Neural crest cell (in vitro differentiated cells): ENCODE data around the gene PRM2. TPM values are rescaled to one million over a fixed set of nuclear protein-coding genes. Genes with fewer than 3 reads are reported as not detected.

Experiments used
- DNase-seq: peaks from one replicate; pipeline ENCODE4 v3.0.0; 2021; ENCODE audit warnings: low read depth, mixed read lengths, low spot score
- H3K27ac Mint-ChIP-seq: one replicate; pipeline ENCODE4 v1.8.0; 2021; ENCODE audit warnings: mild to moderate bottlenecking, mixed read lengths; ENCODE audit not compliant: unreplicated experiment
- H3K27me3 Mint-ChIP-seq: 2 replicates; pipeline ENCODE4 v1.8.0; 2021; ENCODE audit warnings: low read depth, mild to moderate bottlenecking, mixed read lengths
- H3K36me3 Mint-ChIP-seq: 2 replicates; pipeline ENCODE4 v1.8.0; 2021; ENCODE audit warnings: low read depth, mild to moderate bottlenecking, mixed read lengths
- H3K4me1 Mint-ChIP-seq: 2 replicates; pipeline ENCODE4 v1.8.0; 2021; ENCODE audit warnings: mixed read lengths
- H3K4me3 Mint-ChIP-seq: one replicate; pipeline ENCODE4 v1.8.0; 2021; ENCODE audit warnings: mild to moderate bottlenecking, mixed read lengths
- H3K9me3 Mint-ChIP-seq: 2 replicates; pipeline ENCODE4 v1.8.0; 2021; ENCODE audit warnings: mixed read lengths
- CTCF ChIP-seq: fragments of 200-600 bp; sonication (generic); conservative IDR thresholded peaks from 2 replicates; pipeline ENCODE4 v1.5.0; 2021; ENCODE audit warnings: antibody characterized with exemption, mild to moderate bottlenecking
- total RNA-seq: library from RNA; stranded (reverse); gene quantifications from 2 replicates; pipeline ENCODE4 v1.2.1, GENCODE V29; 2021

Gene PRM2
- total RNA-seq, 1 donor from 2014 or later, result not detected

DNA sequence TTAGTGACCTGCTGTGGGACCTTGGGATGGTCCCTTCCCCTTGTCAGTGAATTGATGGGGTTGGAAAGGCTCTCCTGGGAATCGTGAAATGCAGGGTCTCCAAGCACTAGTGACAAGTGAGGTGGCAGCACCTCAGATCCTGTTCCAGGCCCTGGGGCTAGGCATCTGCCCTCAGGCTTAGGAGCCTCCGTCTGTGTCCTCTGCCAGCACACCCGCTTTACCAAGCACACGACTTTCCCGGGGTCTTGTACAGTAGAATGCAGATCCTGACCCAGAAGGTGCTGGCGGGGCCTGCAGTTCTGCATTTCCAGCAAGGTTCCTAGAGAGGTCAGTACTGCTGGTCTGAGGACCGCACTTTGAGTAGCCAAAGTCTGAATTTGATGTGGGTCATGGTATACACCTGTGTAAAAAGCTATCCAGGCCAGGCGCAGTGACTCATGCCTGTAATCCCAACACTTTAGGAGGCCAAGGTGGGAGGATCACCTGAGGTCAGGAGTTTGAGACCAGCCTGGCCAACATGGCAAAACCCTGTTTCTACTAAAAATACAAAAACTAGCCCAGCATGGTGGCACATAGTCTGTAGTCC, 38.1 kb upstream of the PRM2 start:
- no peaks in the 10 kb centered on the region for H3K9me3 Mint-ChIP-seq
- H3K27me3 Mint-ChIP-seq, result peaks cover 12% of the 10 kb centered on the region
- H3K4me3 Mint-ChIP-seq, result no peak overlapping the region
- peaks cover 28% of the 10 kb centered on the region for H3K4me1 Mint-ChIP-seq
- no peaks in the 10 kb centered on the region for H3K36me3 Mint-ChIP-seq
- no peak for TF ChIP-seq CTCF
- H3K27ac Mint-ChIP-seq, result no peak overlapping the region
- no peak for DNase-seq

- H3K4me3 Mint-ChIP-seq, result no peak overlapping the region
- H3K9me3 Mint-ChIP-seq, result no peaks in the 10 kb centered on the region
- H3K36me3 Mint-ChIP-seq, result no peaks in the 10 kb centered on the region
- H3K4me1 Mint-ChIP-seq, result peaks cover 28% of the 10 kb centered on the region
- no peak overlapping the region for H3K27ac Mint-ChIP-seq
- peaks cover 12% of the 10 kb centered on the region for H3K27me3 Mint-ChIP-seq
- DNase-seq, result no peak
- no peak for TF ChIP-seq CTCF
Observed at GRCh38 chr16:11313493-11314308, 37.4 kb upstream of the PRM2 start.

GRCh38 chr16:11312718-11313492, 36.6 kb upstream of the PRM2 start:
- no peak overlapping the region for H3K4me3 Mint-ChIP-seq
- peaks cover 12% of the 10 kb centered on the region for H3K27me3 Mint-ChIP-seq
- H3K27ac Mint-ChIP-seq, result no peak overlapping the region
- H3K36me3 Mint-ChIP-seq, result no peaks in the 10 kb centered on the region
- H3K9me3 Mint-ChIP-seq, result no peaks in the 10 kb centered on the region
- TF ChIP-seq CTCF, result no peak
- H3K4me1 Mint-ChIP-seq, result peaks cover 28% of the 10 kb centered on the region
- DNase-seq, result no peak

GRCh38 chr16:11310997-11311561, 34.8 kb upstream of the PRM2 start:
- no peaks in the 10 kb centered on the region for H3K9me3 Mint-ChIP-seq
- DNase-seq, result no peak
- no peaks in the 10 kb centered on the region for H3K36me3 Mint-ChIP-seq
- H3K4me1 Mint-ChIP-seq, result peaks cover 21% of the 10 kb centered on the region
- TF ChIP-seq CTCF, result no peak
- H3K27me3 Mint-ChIP-seq, result peaks cover 2% of the 10 kb centered on the region
- H3K4me3 Mint-ChIP-seq, result no peak overlapping the region
- no peak overlapping the region for H3K27ac Mint-ChIP-seq

DNA sequence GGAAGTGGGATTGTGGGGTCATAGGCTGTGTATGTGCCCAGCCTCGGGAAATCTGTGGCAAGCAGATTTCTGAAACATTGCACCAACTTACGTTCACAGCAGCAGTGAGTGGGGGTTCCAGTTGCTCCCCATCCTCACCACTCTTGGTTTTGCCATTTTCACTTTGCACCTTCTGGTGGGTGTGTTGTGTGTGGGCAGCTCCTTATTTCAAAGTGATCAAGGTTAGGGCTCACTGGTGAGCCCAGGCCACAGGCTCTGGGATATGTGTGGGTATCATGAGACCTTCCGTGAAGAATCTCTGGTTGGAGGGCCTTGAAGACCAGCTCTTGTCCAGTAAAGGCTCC, 34.3 kb upstream of the PRM2 start:
- TF ChIP-seq CTCF, result no peak
- DNase-seq, result no peak
- Mint-ChIP-seq H3K4me1 (peaks cover 18% of the 10 kb centered on the region), H3K27ac (no peak overlapping the region), H3K4me3 (no peak overlapping the region), H3K27me3 (no peaks in the 10 kb centered on the region), H3K9me3 (no peaks in the 10 kb centered on the region), H3K36me3 (no peaks in the 10 kb centered on the region)
